Testis (tissue), 2 donors: ENCODE results near the gene CEP290.

Source experiments
- POLR2A ChIP-seq: fragments of 450-650 bp; IDR thresholded peaks from one replicate; pipeline ENCODE4 v1.6.1; 2017; ENCODE audit warnings: antibody characterized with exemption, mild to moderate bottlenecking, moderate library complexity
- TF ChIP-seq, protein P1 (sequence below), 3 experiments: fragments of 450-650 bp in 2 of 3; fragments of 200-600 bp in 1 of 3; sonication (generic) in 1 of 3; IDR thresholded peaks; one replicate each; pipeline ENCODE4 v1.5.1; 2016 to 2019; ENCODE audit warnings: antibody characterized with exemption in 3 of 3, mild to moderate bottlenecking in 2 of 3, moderate library complexity in 1 of 3

DNA sequence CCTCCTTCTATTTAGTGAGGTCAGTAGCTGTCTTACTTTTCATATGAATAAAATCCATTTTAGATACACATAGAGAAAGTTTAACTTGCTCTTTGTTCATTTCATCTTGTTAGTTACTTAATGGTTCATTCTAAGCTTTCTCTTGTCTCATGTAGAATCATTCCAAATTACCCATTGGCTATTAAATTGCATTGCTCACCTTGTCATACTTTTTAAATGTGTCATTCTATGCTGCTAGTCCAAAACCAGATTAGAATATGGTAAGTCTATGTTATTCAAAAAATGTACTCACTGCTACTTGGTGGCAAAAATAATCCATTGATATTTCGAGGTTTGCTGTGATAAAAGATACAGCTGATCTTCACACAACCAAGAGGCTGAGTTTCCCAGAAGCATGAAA, 115.7 kb downstream of the CEP290 start:
- TF ChIP-seq, protein P1, sequence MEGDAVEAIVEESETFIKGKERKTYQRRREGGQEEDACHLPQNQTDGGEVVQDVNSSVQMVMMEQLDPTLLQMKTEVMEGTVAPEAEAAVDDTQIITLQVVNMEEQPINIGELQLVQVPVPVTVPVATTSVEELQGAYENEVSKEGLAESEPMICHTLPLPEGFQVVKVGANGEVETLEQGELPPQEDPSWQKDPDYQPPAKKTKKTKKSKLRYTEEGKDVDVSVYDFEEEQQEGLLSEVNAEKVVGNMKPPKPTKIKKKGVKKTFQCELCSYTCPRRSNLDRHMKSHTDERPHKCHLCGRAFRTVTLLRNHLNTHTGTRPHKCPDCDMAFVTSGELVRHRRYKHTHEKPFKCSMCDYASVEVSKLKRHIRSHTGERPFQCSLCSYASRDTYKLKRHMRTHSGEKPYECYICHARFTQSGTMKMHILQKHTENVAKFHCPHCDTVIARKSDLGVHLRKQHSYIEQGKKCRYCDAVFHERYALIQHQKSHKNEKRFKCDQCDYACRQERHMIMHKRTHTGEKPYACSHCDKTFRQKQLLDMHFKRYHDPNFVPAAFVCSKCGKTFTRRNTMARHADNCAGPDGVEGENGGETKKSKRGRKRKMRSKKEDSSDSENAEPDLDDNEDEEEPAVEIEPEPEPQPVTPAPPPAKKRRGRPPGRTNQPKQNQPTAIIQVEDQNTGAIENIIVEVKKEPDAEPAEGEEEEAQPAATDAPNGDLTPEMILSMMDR (IDR thresholded peaks at IDR 0.05): no peak
- TF ChIP-seq POLR2A: no peak
